Tibial nerve (tissue), 3 donors: ENCODE data around the gene HINT2.

Experiments used
- POLR2A ChIP-seq, 2 donors: fragments of 450-650 bp; IDR thresholded peaks; one replicate each; pipeline ENCODE4 v1.6.1; 2017; ENCODE audit warnings: antibody characterized with exemption in 2 of 2, mild to moderate bottlenecking in 2 of 2, moderate library complexity in 2 of 2
- TF ChIP-seq, protein P1 (sequence below), 5 experiments: fragments of 200-600 bp in 3 of 5; fragments of 450-650 bp in 2 of 5; sonication (generic) in 3 of 5; IDR thresholded peaks; one replicate each; pipeline ENCODE4 v1.5.1; 2016 to 2019; ENCODE audit warnings: antibody characterized with exemption in 5 of 5, mild to moderate bottlenecking in 3 of 5, moderate library complexity in 2 of 5

DNA sequence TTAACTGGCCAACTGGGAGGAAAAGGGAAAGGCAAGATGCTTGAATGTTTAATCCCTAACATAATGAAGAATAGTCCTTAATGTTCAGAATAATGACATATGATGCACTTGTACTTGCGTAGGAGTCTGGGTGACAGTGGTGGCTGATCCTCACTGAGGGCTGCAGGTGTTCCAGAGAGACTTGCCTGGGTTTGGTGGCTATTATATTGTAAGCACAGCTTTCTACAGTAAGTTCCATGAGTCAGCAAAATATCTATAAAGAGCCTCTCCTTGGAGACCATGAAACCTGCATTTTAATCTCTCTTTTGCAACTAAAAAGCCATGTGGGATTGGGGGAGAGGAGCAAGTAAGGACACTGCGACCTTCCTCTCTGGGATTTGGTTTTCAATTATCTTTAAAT, 25.3 kb downstream of the HINT2 start:
- TF ChIP-seq, protein P1, sequence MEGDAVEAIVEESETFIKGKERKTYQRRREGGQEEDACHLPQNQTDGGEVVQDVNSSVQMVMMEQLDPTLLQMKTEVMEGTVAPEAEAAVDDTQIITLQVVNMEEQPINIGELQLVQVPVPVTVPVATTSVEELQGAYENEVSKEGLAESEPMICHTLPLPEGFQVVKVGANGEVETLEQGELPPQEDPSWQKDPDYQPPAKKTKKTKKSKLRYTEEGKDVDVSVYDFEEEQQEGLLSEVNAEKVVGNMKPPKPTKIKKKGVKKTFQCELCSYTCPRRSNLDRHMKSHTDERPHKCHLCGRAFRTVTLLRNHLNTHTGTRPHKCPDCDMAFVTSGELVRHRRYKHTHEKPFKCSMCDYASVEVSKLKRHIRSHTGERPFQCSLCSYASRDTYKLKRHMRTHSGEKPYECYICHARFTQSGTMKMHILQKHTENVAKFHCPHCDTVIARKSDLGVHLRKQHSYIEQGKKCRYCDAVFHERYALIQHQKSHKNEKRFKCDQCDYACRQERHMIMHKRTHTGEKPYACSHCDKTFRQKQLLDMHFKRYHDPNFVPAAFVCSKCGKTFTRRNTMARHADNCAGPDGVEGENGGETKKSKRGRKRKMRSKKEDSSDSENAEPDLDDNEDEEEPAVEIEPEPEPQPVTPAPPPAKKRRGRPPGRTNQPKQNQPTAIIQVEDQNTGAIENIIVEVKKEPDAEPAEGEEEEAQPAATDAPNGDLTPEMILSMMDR (IDR thresholded peaks at IDR 0.05) = no peak
- TF ChIP-seq POLR2A (IDR thresholded peaks at IDR 0.05) = no peak
